GM04504 (cell line): ENCODE results near the gene POLD3.

Experiments
- DNase-seq: peaks from one replicate; pipeline ENCODE4 v3.0.0-alpha.2; 2012; ENCODE audit warnings: low read depth

Gene POLD3

DNA sequence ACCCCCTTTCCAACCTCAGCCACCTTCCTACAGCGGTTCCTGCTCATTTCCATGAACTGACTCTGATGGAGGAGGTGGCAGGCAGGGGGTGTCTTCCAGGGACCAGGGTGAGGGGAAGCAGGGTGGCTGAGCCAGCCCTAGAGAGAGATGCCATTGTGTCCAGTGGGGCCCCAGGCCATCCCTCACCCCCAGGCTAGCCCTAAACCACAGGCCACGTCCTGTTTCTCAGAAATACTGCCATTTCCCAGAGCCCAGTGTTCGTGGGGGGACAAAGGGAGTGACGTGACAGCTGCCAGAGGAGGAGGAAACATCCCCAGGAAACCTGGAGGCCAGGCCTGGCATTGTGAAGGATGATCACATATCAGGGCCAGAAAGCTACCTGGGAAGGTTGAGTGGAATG lies 99.4 kb downstream of the POLD3 start:
- DNase-seq, result no peak
